RWPE2 (cell line): ENCODE data around the gene RAB36.
A peak's percentile ranks its signal among the peaks of the same experiment; 100 is the strongest.

Experiments
- ATAC-seq: fragments of 200-7000 bp; cut with Tn5 transposase; 3 replicates; pipeline ENCODE4 v1.9.1; 2021; ENCODE audit warnings: low read depth
- DNase-seq: peaks from one replicate; pipeline ENCODE4 v3.0.0-alpha.2; 2020; ENCODE audit warnings: low spot score
- H3K27ac ChIP-seq: fragments of 450-650 bp; 2 replicates; pipeline ENCODE4 v1.5.1; 2017; ENCODE audit warnings: mild to moderate bottlenecking; ENCODE audit not compliant: poor library complexity, severe bottlenecking
- H3K27me3 ChIP-seq: fragments of 250-450 bp; sonication (Bioruptor Pico); 2 replicates; pipeline ENCODE4 v1.5.1; 2021; ENCODE audit warnings: mild to moderate bottlenecking, moderate library complexity; ENCODE audit not compliant: insufficient read depth, poor library complexity, severe bottlenecking
- H3K36me3 ChIP-seq: fragments of 250-450 bp; sonication (Bioruptor Pico); 2 replicates; pipeline ENCODE4 v1.5.1; 2020; ENCODE audit warnings: low read depth, mild to moderate bottlenecking, moderate library complexity
- H3K4me1 ChIP-seq: fragments of 250-450 bp; sonication (Bioruptor Pico); 2 replicates; pipeline ENCODE4 v1.5.1; 2021; ENCODE audit warnings: mild to moderate bottlenecking, moderate library complexity; ENCODE audit not compliant: insufficient read depth, poor library complexity, severe bottlenecking
- H3K4me3 ChIP-seq: fragments of 250-450 bp; sonication (Bioruptor Pico); 2 replicates; pipeline ENCODE4 v1.5.1; 2021; ENCODE audit warnings: mild to moderate bottlenecking, moderate library complexity; ENCODE audit not compliant: severe bottlenecking
- H3K9me3 ChIP-seq: fragments of 250-450 bp; sonication (Bioruptor Pico); 2 replicates; pipeline ENCODE4 v1.5.1; 2021; ENCODE audit warnings: mild to moderate bottlenecking, moderate library complexity; ENCODE audit not compliant: severe bottlenecking
- CTCF ChIP-seq: fragments of 450-650 bp; IDR thresholded peaks from one replicate; pipeline ENCODE4 v1.5.1; 2017; ENCODE audit warnings: mild to moderate bottlenecking, moderate library complexity; ENCODE audit not compliant: poor library complexity, severe bottlenecking

RAB36 gene

GRCh38 chr22:23182309-23183060, 37.2 kb downstream of the RAB36 start:
- ATAC-seq (peak; percentile 66), DNase-seq (no peak)
- H3K4me3 ChIP-seq: peak overlapping the region; percentile 76
- peaks cover 5% of the 10 kb centered on the region for H3K4me1 ChIP-seq
- H3K27me3 ChIP-seq: no peaks in the 10 kb centered on the region
- TF ChIP-seq CTCF: no peak
- H3K9me3 ChIP-seq: peaks cover 9% of the 10 kb centered on the region
- peak overlapping the region; percentile 71 for H3K27ac ChIP-seq
- H3K36me3 ChIP-seq: peaks cover 49% of the 10 kb centered on the region

- TF ChIP-seq CTCF: no peak
- Histone ChIP-seq H3K27me3 (no peaks in the 10 kb centered on the region), H3K9me3 (peaks cover 12% of the 10 kb centered on the region), H3K27ac (peak overlapping the region; percentile 71), H3K4me1 (peaks cover 5% of the 10 kb centered on the region), H3K36me3 (peaks cover 49% of the 10 kb centered on the region), H3K4me3 (peak overlapping the region; percentile 76)
- DNase-seq (peak; percentile 76), ATAC-seq (peak; percentile 15; the same call in 1 of the 3 replicates)
These were observed 37.9 kb downstream of the RAB36 start for GRCh38 chr22:23183061-23183698.

- H3K36me3 ChIP-seq: peaks cover 54% of the 10 kb centered on the region
- H3K4me1 ChIP-seq: no peaks in the 10 kb centered on the region
- DNase-seq (no peak), ATAC-seq (no peak)
- no peaks in the 10 kb centered on the region for H3K27me3 ChIP-seq
- peak overlapping the region; percentile 71 for H3K27ac ChIP-seq
- peaks cover 12% of the 10 kb centered on the region for H3K9me3 ChIP-seq
- peak overlapping the region; percentile 76 for H3K4me3 ChIP-seq
- no peak for TF ChIP-seq CTCF
These were observed 39.0 kb downstream of the RAB36 start for GRCh38 chr22:23184100-23184763.

GRCh38 chr22:23184764-23185113, 39.5 kb downstream of the RAB36 start:
- H3K9me3 ChIP-seq: peaks cover 12% of the 10 kb centered on the region
- H3K27ac ChIP-seq: no peak overlapping the region
- H3K27me3 ChIP-seq: no peaks in the 10 kb centered on the region
- H3K4me1 ChIP-seq: no peaks in the 10 kb centered on the region
- ATAC-seq: no peak
- DNase-seq: no peak
- peaks cover 54% of the 10 kb centered on the region for H3K36me3 ChIP-seq
- no peak overlapping the region for H3K4me3 ChIP-seq
- TF ChIP-seq CTCF: no peak

- no peak for ATAC-seq
- no peak overlapping the region for H3K4me3 ChIP-seq
- H3K9me3 ChIP-seq: peaks cover 9% of the 10 kb centered on the region
- no peak overlapping the region for H3K27ac ChIP-seq
- no peak for TF ChIP-seq CTCF
- no peak for DNase-seq
- peaks cover 51% of the 10 kb centered on the region for H3K36me3 ChIP-seq
- no peaks in the 10 kb centered on the region for H3K27me3 ChIP-seq
- no peaks in the 10 kb centered on the region for H3K4me1 ChIP-seq
These were observed 41.9 kb downstream of the RAB36 start for GRCh38 chr22:23187211-23187610.
